Cardiac fibroblast (primary cell): ENCODE data around the gene RAB15.

Experiments used
- DNase-seq, 2 donors: peaks; one replicate each; pipeline versions ENCODE4 v3.0.0 to v3.0.0-alpha.2; 2010; ENCODE audit warnings: low read depth in 2 of 2
- H3K4me3 ChIP-seq, 2 donors: replicated peaks in 1 of 2; 1 replicate in 1 of 2; 2 replicates in 1 of 2; pipeline ENCODE4 v1.5.1; 2011; ENCODE audit warnings: low read depth in 2 of 2, low read length in 2 of 2, mild to moderate bottlenecking in 2 of 2, moderate library complexity in 1 of 2
- TF ChIP-seq, protein P1 (sequence below): IDR thresholded peaks from one replicate; pipeline ENCODE4 v1.5.1; 2011; ENCODE audit warnings: low read depth, mild to moderate bottlenecking, low read length, inconsistent platforms

The RAB15 gene

DNA sequence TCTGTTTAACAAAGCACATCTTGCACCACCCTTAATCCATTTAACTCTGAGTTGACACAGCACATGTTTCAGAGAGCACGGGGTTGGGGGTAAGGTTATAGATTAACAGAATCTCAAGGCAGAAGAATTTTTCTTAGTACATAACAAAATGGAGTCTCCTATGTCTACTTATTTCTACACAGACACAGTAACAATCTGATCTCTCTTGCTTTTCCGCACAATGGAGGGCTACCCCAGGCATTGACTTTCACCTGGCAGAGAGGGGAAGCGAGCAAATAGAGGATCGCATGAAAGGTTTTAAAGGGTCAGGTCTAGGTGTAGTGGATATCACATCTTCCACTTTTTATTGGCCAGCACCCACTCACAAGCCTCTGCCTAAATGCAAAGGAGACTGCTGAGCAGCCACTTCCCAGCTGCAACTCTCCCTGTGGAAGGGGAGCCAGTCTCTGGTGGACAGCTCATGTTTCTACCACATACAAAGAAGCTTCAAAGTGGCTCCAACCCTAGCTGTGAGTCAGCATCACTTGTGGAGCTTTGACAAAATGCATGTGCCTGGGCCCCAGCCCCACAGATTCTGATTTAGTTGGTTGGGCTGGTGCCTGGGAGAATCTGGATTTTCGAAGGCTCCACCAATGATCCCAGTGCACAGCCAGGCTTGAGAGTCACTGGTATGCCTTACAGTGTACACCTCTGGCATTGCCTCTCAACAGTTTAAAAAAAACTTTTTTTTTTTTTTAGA is 7.4 kb upstream of the RAB15 start:
- DNase-seq: peak; percentile 23
- TF ChIP-seq, protein P1, sequence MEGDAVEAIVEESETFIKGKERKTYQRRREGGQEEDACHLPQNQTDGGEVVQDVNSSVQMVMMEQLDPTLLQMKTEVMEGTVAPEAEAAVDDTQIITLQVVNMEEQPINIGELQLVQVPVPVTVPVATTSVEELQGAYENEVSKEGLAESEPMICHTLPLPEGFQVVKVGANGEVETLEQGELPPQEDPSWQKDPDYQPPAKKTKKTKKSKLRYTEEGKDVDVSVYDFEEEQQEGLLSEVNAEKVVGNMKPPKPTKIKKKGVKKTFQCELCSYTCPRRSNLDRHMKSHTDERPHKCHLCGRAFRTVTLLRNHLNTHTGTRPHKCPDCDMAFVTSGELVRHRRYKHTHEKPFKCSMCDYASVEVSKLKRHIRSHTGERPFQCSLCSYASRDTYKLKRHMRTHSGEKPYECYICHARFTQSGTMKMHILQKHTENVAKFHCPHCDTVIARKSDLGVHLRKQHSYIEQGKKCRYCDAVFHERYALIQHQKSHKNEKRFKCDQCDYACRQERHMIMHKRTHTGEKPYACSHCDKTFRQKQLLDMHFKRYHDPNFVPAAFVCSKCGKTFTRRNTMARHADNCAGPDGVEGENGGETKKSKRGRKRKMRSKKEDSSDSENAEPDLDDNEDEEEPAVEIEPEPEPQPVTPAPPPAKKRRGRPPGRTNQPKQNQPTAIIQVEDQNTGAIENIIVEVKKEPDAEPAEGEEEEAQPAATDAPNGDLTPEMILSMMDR: no peak
- H3K4me3 ChIP-seq: no peak overlapping the region

DNA sequence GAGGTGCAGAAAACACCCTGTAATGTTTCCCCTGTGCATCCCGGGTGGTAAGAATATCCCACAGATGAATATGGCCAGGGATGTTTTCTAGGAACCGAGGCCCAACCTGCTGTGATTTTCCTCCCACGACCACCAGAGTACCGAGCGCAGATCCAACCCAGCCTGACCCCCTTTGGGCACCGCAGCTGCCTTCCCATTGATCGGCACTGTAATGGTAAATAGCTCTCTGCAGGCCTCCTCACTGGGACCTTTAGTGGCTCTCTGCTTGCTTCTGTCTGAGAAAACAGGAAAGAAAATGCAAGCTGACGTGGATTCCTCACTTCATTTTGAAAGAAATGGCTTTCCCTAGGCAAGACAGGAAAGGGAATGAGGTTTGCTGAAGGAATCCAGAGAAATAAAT is 2.4 kb upstream of the RAB15 start:
- TF ChIP-seq, protein P1: no peak
- H3K4me3 ChIP-seq: no peak overlapping the region
- no peak for DNase-seq

DNA sequence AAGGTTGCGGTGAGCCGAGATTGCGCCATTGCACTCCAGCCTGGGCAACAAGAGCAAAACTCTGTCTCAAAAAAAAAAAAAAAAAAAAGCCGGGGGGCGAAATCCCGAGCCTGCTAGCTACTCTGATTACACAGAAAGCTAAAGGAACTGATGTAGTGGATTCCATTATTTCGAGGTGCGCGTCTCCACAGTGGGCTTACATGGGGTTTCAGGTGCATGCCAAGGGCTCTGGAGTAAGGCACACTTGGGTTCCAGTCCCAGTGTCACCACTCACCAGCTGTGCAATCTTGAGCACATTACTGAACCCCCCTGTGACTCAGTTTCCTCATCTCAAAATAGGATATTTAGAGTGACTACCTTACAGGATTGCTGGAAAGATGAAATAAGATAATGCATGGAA is 1.7 kb upstream of the RAB15 start:
- no peak overlapping the region for H3K4me3 ChIP-seq
- TF ChIP-seq, protein P1: no peak
- DNase-seq: no peak

DNA sequence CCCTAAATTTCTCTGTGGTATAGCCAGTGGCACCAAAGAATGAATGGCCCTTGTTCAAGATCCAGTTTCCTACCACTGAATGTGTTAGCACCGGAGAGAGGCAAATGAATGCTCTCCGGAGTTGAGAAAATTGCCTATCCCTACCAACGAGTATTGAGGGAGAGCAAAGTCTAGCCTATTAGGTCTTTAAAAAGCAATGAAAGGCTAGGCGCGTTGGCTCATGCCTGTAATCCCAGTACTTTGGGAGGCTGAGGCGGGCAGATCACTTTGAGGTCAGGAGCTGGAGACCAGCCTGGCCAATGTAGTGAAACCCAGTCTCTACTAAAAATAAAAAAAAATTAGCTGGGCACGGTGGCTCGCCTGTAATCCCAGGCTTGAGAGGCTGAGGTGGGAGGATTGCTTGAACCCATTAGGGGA is 898 bp upstream of the RAB15 start:
- TF ChIP-seq, protein P1: no peak
- H3K4me3 ChIP-seq: no peak overlapping the region
- DNase-seq: no peak

DNA sequence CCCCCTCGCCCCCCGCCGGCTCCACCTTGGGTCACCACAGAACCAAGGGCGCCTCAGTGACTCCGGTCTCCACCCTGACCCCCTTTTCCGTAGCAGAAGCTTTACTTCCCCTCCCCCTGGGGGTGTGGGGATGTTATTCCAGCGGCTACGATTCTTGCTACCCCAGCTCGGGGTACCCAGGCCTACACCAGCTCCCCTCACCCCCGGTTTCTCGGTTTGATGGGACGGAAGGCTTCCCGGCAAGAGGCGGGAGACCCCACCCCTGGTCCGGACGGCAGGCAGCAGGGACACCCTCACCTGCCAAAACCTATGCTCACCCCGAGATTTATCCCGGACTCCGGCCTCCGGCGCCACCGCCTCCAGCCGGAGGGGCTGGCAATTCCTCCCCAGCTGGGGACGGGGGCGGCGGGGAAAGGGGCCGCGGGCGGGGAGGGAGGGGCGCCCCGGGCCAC is 619 bp downstream of the RAB15 start:
- no peak for DNase-seq
- TF ChIP-seq, protein P1: no peak
- H3K4me3 ChIP-seq: peak overlapping the region; percentile 62

DNA sequence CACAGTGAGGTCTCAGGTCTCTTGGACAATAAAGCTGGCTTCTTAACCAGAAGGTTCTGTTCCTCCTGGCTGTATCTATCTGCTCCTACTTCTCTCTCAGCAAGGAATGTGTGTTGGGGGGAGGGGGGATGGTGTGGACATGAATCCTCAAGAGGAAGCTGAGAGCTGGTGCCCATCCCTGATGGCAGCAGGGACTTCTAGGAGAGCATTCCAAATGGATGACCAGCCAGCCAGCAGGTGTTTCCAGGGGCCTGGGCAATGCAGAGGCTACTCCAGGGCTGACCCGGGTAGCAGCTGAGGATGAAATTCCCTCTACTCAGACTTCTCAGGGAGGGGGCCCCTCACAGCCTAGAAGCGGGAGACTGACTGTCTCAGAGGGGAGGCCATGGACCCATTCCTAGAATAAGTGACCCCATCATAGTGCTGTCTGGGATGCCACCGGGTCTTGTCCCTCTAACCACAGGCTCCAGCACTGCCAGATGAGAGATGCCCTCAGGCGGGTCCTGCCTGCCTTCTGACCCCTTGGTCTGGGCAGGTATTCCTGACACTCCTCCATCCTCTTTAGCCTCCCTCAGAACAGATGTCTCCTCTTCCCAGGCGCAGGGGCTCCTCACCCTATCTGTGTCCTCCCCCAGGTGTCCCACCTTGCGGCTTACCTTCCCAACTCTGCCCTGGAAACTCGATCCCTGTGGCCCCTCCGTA is 1.2 kb downstream of the RAB15 start:
- peak overlapping the region in 1 of 2 donors; percentile 62 for H3K4me3 ChIP-seq
- TF ChIP-seq, protein P1: no peak
- no peak for DNase-seq
